NCI-H128 (cell line): Measurements from ENCODE around the gene FDXR.
"Not testable (repeated sequence)": the region's sequence is repeated elsewhere in the genome, so short reads cannot be mapped to it uniquely, and the experiment has no call there.

Source experiments
- DNase-seq: peaks from one replicate; lab custom pipeline; 2025; ENCODE audit not compliant: unreplicated experiment; lab: John Stamatoyannopoulos, UW

The FDXR gene

DNA sequence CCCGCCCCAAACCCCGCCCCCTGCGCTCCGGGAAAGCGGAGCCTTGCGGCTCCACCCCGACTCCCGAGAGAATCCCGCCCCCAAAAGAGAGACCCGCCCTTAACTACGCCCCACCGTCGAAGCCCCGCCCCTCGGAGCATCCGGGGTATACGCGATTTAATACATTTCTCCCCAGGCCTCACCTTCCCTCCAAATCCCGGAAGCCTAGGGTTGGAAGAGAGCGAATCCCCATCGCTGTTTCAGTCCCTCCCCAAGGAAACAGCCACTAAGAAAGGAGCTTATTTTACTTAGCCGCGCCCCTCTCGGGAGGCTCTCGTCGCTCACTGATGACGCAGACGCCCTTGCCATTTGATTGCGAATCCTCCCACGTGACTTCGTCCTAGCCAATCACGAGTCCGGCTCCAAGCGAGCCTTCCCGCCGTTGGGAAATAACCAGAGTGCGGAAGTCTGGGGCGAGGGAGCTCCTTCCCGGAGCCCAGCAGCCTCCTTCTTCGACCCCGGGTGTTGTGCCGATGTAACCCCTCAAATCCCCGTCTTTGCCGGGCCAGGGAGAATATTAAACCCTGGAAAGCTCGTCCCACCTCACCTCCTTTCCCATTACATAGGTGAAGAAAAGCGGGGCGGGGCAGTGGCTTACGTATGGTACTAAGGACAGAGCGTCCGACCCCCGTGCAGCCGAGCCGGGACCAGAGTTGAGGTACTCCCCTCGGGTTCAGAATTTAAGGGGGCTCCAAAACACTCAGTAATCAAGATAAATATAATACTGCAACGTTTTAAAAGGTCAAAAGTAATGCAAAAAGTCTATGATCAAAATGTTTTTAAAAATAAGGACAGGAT is 461 bp upstream of the FDXR start:
- DNase-seq = peak; percentile 97

- no peak for DNase-seq
Measured at GRCh38 chr17:74871356-74872076, 1.3 kb downstream of the FDXR start.

DNA sequence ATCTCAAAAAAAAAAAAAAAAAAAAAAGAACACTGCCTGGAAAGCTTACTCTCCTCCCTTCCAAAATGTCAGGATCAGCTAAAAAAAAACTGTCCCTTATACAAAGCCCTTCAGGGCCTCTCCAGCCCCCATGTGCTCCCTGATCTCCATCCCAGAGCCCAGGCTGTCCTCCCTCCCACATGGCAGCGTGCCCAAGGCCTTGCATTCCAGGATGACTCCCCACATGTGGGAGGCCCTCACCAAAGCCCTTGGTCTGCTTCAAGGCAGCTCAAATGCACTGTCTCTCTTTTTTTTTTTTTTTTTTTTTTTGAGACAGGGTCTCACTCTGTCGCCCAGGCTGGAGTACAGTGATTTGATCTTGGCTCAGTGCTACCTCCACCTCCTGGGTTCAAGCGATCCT is 2.3 kb downstream of the FDXR start:
- no peak for DNase-seq

- not testable (repeated sequence) for DNase-seq
Measured at GRCh38 chr17:74870028-74870427, 2.8 kb downstream of the FDXR start.

DNA sequence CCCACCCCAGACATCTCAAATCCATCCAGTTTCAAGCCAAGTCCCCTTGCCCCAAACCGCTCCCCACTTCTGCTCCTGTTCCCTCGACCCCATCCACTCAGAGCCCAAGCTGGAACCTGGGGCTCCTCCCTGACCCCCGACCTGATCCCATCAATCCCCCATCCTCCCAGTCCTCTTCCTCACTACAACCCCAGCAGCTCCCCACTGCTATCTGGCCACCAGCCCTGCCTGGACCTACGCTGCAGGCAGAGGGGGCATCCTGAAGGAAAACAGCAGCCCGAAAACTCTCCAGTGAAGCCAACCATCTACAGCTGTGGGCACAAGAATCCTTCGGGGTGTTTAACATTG is 3.9 kb downstream of the FDXR start:
- DNase-seq = no peak

- no peak for DNase-seq
Measured at GRCh38 chr17:74868251-74868907, 4.4 kb downstream of the FDXR start.

GRCh38 chr17:74866198-74866835 is 6.5 kb downstream of the FDXR start:
- DNase-seq = no peak

- no peak for DNase-seq
Measured at GRCh38 chr17:74865504-74866197, 7.1 kb downstream of the FDXR start.

GRCh38 chr17:74864866-74865395 is 7.9 kb downstream of the FDXR start:
- peak; percentile 11 for DNase-seq

DNA sequence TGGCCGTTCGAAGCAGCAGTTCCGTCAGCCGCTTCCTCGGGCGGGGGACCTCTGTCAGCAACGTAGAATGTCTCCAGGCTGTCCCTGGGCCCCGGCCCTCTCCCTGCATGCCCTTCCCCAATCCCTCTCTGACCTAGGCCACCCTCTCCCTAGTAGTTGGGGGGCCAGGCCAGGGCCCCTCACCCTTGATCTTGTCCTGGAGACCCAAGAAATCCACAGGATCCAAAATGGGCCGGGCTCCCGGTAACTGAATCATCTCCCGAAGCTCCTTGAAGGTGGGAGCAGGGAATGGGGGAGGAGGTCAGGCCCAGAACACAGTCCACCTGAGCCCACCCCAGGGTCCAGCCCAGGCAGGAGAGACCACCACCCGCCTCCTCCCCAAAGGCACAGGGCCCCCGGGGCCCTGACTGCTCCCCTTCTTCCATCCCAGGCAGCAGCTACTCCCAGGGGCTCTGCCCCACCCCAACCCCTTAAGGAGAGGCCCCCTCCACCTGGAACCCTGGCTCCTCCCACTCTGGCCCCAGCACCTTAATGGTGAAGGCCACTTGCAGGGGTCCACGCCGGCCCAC is 8.4 kb downstream of the FDXR start:
- no peak for DNase-seq

DNA sequence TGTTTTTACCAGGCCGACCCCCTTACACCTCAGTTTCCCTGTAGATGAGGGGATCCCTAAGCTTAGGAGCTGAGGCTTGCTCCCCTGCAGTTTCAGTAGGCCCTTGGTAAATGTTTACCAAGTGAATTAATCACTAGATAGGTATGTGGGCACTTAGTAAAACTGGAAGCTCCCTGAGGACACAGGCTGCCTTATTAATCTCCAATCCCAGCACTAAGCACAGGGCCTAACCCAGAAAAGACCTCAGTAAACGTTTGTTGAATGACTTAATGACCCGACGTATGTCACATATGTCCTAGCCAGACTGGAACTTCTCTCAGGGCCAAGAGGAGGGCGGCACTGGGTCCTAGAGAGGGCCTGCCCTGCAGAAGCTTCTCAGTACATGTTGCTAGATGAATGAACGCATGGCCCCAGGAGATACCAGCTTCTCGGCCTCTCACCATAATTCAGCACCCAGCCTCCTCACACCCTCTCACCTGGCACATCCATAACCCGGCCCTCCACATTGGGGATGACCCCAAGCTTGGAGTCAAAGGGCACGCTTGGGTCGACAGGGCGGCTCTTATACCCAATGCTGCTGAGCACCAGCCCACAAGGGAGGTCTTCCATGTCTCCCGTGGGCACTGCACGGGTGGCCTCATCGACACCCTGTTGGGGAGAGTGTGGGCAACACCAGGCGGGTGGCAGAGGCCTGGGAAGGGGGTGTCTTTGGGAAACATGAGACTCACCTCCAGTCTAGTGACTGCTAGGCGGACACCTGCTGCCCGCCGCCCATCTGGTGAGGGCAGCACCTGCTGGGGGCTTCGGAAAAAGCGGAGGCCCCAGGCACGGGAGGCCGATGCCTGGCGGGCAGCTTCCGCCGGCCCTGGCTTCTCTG is 9.1 kb downstream of the FDXR start:
- no peak for DNase-seq

DNA sequence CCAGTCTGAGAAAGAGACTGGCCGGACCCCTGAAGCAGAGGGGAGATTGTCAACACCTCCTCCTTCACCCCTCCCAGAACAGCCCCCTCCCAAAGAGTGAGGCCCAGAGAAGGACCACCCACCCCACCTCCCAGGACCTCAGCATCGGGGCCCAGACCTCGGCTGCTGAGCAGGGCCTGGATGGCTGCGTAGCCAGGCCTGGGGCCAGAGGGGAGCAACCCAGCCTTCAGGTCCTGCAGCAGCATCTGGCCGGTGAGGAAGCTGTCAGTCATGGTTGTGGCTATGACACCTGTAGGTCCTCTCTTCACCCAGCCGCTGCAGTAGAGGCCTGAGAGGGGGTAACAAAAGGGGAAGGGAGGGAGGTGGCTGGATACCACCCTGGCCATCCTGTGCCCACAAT is 9.9 kb downstream of the FDXR start:
- DNase-seq = no peak

- DNase-seq = peak; percentile 18
Measured at GRCh38 chr17:74862108-74862901, 10.5 kb downstream of the FDXR start.

GRCh38 chr17:74861662-74862107 is 11.1 kb downstream of the FDXR start:
- no peak for DNase-seq

GRCh38 chr17:74860872-74861661 is 11.7 kb downstream of the FDXR start:
- DNase-seq = no peak

DNA sequence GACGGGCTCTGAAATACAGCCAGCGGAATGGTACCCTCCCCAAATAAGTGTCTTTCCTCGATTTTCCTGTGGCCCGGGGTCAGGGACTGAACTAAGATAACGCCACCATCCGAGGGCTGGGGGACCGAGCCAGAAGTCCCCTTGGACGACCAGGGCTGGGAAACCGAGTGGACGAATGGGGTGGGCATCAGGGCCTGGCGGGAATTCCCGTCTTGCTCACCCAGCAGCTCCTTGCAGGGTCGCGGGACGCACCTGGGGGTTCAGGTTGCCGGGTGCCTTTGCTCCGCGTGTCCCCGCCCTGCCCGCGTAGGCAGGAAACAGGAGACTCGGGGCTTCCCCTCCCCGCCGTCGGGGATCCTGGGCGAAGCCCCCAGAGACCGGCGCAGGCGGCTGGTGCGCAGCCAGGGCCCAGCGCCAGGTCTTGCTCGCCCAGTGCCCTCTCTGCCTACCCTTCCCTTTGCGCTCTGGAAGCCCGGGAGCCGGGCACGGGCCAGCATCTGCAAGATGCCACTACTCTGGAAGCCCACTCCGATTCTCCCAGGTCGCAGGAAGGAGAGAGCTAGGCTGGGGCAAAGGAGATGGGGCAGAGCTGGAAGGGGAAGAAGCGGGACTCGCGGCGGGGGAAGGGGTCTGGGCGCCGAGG is 12.4 kb downstream of the FDXR start:
- no peak for DNase-seq
